LoVo (cell line): ENCODE data around the gene LMO3.

Experiments used
- DNase-seq: peaks from one replicate; pipeline ENCODE4 v3.0.0-alpha.2; 2016; ENCODE audit warnings: low spot score

Gene LMO3

GRCh38 chr12:16600525-16600924, 5.4 kb downstream of the LMO3 start:
- no peak for DNase-seq

- DNase-seq, result no peak
Measured at GRCh38 chr12:16599081-16599480, 6.9 kb downstream of the LMO3 start.

DNA sequence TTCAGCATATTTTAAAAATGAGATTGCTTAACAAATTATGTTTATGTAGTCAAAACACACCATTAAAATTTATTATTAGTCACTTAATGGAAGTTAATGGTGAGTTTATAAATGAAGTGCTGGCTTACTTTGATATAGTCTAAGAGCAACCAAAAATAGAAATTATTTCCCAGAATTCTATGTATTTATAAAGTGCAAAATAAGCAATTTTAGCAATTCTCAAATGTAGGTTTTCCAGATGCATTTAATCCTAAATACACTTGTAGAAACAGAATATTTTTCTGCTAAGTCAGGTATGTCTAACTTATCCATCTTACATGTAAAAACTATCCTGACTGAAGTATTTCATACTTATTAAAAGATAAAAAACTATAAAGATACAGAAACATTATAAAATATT, 11.2 kb downstream of the LMO3 start:
- DNase-seq, result no peak

DNA sequence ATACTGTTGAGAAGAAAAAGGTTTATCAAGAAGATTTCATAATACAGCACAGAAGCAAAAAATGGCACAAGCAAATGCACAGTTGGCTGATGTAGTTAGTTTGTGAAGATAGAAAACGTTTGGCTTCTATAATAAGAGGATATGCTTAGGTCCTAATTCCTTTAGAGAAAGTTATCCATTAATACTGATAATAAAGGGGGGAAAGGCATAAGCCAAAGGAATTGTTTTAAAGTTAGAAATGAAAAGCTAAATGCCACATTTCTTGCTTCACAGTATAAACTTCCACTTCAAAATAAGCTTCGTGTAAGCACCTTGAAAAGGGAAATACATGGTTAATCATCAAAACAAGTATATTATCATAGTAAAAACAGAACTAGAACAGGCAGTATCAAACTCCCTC, 12.4 kb downstream of the LMO3 start:
- DNase-seq, result no peak

- DNase-seq, result no peak
Measured at GRCh38 chr12:16590645-16591044, 15.3 kb downstream of the LMO3 start.

- no peak for DNase-seq
Measured at GRCh38 chr12:16588812-16589211, 17.1 kb downstream of the LMO3 start.

DNA sequence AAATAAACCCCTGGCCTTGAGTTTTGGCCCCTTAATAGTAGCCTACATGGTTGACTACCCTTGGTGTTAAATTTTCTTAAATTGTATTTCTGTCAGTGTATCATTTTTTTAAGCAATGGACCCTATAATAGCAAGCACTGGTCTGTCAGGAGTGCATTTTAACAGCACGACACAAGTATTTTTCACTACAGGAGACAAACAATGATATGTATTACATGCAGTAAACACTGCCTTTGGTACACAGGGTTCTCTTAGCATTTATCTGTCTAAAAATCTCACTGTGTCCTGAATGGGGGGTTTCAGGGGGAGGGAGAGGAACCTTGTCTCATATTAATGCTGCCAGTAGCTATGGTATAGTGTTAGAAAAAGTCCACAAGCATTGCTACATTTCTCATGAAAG, 18.4 kb downstream of the LMO3 start:
- DNase-seq, result no peak

- no peak for DNase-seq
Measured at GRCh38 chr12:16587110-16587453, 18.9 kb downstream of the LMO3 start.

- no peak for DNase-seq
Measured at GRCh38 chr12:16586350-16587109, 19.4 kb downstream of the LMO3 start.

- DNase-seq, result no peak
Measured at GRCh38 chr12:16585781-16586180, 20.2 kb downstream of the LMO3 start.

DNA sequence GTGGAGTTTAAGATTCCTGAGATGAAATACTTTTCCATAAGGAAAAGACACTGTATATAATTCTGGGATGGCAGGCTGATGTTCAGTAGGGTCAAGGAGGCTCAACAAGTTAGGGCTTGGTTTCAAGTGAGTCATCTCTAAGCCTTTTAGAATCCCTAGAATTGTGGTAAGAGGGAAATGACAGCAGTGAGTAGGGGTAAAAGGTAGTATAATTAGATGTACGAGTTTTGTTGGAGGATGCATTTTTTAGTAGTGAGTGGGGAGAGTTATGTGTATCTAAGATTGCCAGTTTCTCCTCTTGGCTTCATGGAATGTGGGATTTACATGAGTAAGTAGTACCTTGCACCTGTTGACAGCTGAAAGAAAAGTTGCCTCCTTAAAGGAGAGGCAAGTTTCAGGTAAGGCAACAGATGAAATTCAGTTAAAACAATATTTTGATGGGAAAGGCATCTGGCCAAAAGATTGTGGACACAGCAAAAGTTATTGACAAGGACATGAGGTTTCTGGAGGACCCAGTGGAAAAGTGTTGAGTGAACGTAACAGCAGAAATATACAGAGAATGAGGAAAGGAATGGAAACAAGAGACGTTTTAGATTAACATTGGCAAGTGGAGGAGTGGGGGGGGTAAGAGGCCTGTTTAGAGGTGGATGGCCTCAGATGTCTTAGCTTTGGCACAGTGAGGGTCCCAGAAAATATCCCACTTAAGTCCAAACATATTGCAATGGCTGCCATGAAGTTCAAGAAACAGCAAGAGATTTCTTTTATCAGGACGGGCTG, 21.8 kb downstream of the LMO3 start:
- DNase-seq, result no peak

DNA sequence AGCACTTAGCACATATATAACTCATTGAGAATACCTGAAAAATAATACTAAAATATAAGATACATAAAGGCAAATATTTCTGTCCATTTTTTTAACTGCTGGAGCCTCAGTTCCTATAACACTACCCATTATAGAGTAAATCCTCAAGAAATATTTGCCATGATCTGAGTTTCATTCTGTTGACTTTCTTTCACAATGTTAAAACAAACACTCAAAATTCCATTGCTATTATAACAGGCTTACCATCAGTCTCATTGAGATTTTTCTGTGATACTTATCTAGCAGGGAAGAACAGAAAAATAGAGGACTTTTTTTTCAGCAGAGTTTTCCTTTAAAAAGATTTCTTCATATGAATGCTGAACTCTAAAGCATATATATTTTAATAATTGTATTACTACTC, 24.5 kb downstream of the LMO3 start:
- DNase-seq, result no peak

DNA sequence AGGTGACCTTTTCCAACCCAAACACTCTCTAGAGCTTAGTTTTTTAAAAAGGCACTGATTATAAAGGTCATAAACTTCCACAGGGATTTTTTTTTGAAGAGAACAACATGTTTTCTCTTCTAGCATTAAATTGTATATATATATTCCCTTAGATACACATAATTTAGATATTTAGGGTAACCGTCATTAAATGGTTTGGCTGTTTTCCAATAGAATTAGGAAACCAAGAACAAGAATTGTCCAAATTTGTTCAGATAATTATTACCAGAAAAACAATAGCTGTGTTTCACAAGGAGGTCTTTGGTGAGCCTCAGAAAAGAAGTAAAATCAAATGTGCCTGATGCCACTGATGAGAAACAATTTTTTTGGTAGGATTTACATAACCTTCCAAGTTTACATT, 26.9 kb downstream of the LMO3 start:
- DNase-seq, result no peak

DNA sequence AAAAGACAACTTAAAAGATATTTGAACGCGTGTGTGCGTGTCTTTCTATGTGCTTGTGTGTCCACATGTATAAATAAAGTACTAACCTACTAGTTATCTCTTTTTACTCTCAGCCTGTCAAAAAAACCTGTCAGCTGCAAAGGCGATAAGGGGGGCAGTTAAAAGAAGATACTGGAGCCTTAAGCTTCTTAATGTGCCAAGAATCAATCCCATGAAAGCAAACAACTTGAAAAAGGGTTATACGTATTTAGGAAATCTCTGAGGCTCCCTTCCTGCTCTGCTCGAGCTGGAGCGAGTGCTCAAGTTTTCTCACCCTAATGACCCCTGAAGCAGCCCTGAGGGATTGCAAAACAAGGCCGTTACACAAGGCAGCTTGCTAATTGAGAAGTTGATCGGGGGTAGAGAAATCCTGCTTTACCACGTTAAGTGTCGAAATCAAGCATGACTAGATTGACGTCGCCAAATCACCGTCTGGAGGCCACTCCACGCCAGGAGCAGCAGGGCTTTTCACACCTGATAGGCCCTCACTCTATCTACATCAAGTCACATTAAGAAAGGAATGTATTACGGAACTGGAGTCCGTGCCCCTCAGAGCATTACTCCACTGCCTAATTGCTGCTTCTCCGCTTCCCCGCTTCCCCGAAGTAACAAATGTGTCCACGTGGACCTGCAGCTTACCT, 32.4 kb downstream of the LMO3 start:
- no peak for DNase-seq

- DNase-seq, result no peak
Measured at GRCh38 chr12:16568873-16569272, 37.1 kb downstream of the LMO3 start.

GRCh38 chr12:16564675-16565074, 41.3 kb downstream of the LMO3 start:
- DNase-seq, result no peak

GRCh38 chr12:16563504-16563903, 42.5 kb downstream of the LMO3 start:
- no peak for DNase-seq

- DNase-seq, result no peak
Measured at GRCh38 chr12:16562921-16563320, 43.0 kb downstream of the LMO3 start.

- DNase-seq, result no peak
Measured at GRCh38 chr12:16562435-16562834, 43.5 kb downstream of the LMO3 start.

DNA sequence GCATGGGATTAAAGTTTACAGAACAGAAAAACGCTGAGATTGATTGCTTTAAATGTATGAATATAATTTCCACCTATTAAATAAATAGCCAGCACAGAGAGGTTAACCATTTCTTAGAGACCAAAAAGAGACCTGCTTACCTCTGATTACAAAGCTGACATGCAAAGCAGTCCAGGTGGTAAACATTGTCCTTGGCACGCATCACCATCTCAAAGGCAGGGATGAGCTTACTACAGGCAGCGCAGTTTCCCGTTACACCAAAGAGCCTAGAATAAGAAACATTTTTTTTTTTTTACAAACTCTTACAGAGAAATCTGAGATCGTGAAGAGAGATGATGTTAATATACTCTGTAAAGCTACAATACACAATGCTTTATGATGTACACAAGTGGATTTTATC, 45.7 kb downstream of the LMO3 start:
- DNase-seq, result no peak

GRCh38 chr12:16555630-16556029, 50.3 kb downstream of the LMO3 start:
- no peak for DNase-seq

DNA sequence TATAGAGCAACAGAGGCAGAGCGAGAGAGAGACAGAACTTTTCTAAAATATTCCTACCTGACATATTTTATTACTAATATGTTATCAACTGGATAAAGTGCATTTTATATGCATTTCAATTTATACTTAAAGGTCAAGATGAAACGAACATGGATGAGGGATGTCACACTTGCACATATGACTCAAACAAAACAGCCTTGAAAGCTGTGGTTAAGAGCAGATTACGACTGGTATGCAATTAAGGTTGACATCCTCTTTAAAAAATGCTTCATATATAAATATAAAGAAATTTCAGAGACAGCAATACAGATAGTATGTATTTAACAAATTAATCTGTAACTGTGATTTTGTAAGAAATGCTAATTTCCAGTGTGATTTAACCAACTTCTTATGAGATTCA, 52.5 kb downstream of the LMO3 start:
- no peak for DNase-seq

- DNase-seq, result no peak
Measured at GRCh38 chr12:16552301-16552700, 53.7 kb downstream of the LMO3 start.
